Gastrocnemius medialis (tissue), 4 donors: ENCODE measurements around the gene SEC11A.
A peak's percentile ranks its signal among the peaks of the same experiment; 100 is the strongest.

ENCODE experiments used
- CTCF ChIP-seq, 5 experiments: fragments of 450-650 bp in 3 of 5; fragments of 200-600 bp in 2 of 5; sonication (generic) in 2 of 5; IDR thresholded peaks in 4 of 5; conservative IDR thresholded peaks in 1 of 5; 1 replicate in 4 of 5; 2 replicates in 1 of 5; pipeline ENCODE4 v1.5.1; 2016 to 2019; ENCODE audit warnings: antibody characterized with exemption in 5 of 5, mild to moderate bottlenecking in 3 of 5, moderate library complexity in 3 of 5
- POLR2A ChIP-seq, 2 donors: fragments of 450-650 bp; IDR thresholded peaks; one replicate each; pipeline ENCODE4 v1.6.1; 2017; ENCODE audit warnings: antibody characterized with exemption in 2 of 2, mild to moderate bottlenecking in 2 of 2, moderate library complexity in 2 of 2

- TF ChIP-seq CTCF (IDR thresholded peaks at IDR 0.05 in 4 of 5, conservative IDR thresholded peaks at IDR 0.05 in 1 of 5) (peak; percentile 53 to 71 (median 66)), POLR2A (IDR thresholded peaks at IDR 0.05) (no peak)
Observed at GRCh38 chr15:84654689-84655453, 61.1 kb downstream of the SEC11A start.
